ENCODE measurements around the gene WDHD1.
"Not testable (repeated sequence)": the region's sequence is repeated elsewhere in the genome, so short reads cannot be mapped to it uniquely, and the experiment has no call there.

The WDHD1 gene

GRCh38 chr14:54901380-54902142 lies 125.3 kb downstream of the WDHD1 start:
- no peak for DNase-seq

DNA sequence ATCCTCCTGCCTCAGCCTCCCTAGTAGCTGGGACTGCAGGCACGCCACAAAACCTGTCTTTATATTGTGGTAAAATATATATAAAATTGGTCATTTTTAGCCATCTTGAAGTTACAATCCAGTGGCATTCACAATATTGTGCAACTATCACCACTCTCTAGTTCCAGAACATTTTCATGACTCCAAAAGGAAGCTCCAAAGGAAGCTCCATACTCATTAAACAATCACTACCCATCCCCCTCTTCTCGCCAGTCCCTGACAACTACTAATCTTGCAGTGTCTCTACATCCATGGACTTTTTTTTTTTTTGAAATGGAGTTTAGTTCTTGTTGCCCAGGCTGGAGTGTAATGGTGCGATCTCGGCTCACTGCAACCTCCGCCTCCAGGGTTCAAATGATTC lies 127.3 kb downstream of the WDHD1 start:
- DNase-seq = no peak

DNA sequence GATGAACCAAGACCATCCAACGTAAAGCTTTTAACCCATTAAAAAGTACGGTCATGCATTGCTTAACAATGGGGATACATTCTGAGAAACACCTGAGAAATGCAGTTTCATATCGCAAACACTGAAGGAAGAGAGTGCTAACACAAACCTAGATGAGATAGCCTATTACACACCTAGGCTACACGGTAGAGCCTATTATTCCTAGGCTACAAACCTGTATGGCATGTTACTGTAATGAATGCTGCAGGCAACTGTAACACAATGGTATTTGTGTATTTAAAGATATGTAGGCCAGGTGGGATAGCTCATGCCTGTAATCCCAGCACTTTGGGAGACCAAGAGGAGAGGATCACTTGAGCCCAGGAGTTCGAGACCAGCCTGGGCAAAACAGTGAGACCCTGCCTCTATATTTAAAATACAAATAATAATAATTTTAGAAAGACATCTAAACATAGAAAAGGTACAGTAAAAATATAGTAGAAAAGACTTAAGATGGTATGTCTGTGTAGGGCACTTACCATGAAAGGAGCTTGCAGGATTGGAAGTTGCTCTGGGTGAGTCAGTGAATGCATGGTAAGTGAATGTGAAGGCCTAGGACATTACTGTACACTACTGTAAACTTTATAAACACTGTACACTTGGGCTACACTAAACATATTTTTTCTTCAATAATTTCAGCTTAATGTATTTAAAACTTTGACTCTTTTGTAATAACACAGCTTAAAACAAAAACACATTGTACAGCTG lies 128.9 kb downstream of the WDHD1 start:
- not testable (repeated sequence) for DNase-seq

- no peak for DNase-seq
Observed at GRCh38 chr14:54895683-54896082, 131.2 kb downstream of the WDHD1 start.

GRCh38 chr14:54894995-54895394 lies 131.9 kb downstream of the WDHD1 start:
- no peak for DNase-seq

- DNase-seq = peak; percentile 44
Observed at GRCh38 chr14:54893151-54893760, 133.6 kb downstream of the WDHD1 start.

DNA sequence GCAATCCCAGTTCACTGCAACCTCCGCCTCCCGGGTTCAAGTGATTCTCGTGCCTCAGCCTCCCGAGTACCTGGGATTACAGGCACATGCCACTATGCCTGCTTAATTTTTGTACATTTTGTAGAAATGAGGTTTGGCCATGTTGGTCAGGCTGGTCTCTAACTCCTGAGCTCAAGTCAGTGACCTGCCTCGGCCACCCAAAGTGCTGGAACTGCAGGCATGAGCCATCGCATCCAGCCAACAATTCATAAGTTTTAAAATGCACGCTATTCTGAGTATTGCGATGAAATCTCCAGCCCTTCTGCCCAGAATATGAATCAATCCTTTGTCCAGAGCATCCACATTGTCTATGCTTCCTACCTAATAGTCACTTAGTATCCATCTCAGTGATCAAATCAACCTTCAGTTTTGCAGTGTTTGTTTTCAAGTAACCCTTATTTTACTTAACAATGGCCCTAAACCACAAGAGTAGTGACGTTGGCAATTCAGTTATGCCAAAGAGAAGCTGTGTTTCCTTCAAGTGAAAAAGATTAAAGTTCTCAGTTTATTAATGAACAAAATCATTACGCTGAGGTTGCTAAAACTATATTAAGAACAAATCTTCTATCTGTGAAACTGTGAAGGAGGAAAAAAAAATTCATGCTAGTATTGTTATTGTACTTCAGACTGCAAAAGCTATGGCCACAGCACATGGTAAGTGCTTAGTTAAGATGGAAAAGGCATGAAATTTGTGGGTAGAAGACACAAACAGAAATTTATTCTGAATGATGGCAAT lies 135.2 kb downstream of the WDHD1 start:
- no peak for DNase-seq

DNA sequence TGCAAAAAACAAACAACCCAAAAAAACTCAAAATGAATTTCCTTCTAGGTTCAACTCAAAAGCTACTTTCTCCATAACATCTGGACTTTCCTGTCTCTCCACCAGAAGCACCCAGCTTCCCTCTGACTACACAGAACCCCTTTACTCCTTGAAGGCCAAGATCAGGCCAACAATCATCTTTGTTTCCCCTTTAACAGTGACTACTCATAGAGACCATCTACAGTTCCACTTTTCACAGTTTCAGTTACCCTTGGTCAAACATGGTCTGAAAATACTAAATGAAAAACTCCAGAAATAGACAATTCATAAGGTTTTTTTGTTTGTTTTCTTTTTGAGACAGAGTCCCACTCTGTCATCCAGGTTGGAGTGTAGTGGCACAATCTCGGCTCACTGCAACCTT lies 136.1 kb downstream of the WDHD1 start:
- no peak for DNase-seq

DNA sequence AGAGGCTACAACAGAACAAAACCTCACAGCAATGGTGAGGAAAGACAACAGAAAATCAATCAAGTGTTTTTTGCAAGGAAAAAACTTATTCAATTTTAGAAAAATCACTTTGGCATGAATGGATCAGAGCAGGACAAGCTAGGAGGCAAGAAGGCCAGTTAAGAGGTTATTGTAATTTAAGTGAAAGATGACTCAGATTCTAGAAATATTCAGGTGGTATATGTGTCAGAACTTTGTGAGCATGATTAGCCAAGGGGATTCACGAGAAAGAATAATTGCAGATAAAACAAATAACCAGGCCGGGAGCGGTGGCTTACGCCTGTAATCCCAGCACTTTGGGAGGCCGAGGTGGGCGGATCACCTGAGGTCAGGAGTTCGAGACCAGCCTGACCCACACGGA lies 137.0 kb downstream of the WDHD1 start:
- DNase-seq = no peak
